Measurements from ENCODE around the gene SLC7A5.
"Not testable (repeated sequence)": the region's sequence is repeated elsewhere in the genome, so short reads cannot be mapped to it uniquely, and the experiment has no call there.

Gene SLC7A5

DNA sequence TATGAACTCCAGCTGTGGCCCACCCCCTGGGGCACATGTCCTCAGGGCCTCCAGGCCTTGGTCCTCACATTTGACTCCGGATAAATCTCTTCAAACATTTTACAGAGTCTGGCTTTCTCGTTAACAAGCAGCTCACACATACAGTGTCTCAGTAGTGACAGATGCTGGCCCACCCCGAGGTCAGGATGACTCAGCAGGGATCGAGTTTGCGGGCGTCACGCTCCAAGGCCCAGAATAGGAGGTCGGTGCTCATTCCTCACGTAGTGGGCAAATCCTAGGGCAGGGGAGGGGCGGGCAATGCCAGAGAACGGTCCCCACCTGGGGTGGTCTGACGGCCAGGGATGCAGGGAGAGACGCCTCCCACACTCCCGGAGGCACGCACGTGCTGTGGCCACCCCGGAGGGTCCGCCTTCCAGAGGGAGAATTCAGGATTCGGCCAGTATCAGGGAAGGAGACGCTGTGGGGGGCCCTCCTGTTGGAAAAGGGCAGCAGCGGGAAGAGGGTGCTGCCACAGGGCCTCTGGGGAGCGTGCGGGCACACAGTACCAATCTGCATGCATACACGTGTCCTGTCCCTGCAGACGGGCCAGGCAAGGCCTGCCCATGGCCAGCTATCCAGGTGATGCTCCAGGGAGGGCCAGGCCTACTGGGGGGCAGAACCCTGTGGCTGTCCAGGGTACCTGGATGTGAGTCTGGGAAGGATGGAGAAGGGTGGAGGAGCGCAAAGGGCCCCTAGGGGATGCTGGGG lies 8.6 kb downstream of the SLC7A5 start:
- no peak for DNase-seq

DNA sequence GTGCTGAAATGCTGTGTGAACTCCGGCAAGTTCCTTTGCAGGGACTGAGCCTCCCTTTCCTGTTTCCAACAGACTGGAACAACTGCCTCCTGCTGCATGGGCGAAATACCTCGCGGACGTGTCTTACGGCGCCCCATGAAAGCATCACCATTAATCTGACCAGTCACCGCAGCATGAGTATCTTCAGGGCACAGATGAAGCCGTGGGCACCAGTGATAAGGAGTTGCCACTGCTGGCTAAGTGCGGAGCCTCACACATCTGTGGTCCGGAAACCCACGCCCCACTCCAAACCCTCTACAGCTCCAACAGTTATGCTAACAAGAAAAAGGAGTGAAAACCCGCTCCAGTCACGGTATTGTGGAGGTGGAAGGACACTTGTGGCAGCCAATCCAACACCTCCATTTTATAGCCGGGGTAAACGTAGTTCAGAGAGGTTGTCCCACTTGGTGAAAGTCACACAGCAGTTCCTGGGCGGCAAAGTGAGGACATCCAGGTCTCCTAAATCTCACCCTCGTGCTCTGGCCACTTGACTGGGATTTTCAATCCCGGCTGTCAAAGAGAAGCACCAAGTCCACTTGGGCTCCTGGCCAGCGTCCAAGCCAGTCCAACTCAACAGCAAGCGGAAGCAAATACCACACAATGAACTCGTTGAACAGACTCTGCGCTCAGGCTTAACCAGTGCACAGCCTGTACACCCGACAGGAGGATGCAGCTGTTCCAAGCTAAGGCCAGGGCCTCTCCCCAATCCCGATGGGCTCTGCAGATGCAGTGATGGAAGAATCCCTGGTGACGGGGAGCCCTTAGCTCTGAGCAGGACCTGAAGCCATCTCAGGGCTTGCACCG lies 10.9 kb downstream of the SLC7A5 start:
- not testable (repeated sequence) for DNase-seq

DNA sequence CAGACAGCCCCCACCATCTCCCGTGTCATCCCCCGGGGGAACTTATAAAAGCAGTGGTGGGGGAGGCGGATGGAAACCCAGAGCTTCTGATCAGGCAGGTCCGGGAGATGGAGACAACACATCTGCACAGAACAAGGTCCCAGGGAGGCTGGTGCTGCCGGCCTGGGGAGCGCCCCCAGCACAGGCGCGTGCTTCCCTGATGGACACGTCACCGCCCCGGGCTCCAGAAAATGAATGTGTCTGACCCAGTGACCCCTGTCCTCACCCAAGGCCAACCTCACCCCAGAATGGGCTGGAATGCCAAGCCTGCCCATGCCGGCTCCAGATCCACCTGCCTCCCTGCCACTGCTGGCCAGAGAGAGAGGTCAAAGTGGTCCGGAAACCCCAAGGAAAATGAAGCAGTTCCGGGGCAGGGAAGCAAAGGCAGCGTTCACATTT lies 12.5 kb downstream of the SLC7A5 start:
- no peak for DNase-seq

GRCh38 chr16:87855852-87856715 lies 13.2 kb downstream of the SLC7A5 start:
- DNase-seq: no peak

DNA sequence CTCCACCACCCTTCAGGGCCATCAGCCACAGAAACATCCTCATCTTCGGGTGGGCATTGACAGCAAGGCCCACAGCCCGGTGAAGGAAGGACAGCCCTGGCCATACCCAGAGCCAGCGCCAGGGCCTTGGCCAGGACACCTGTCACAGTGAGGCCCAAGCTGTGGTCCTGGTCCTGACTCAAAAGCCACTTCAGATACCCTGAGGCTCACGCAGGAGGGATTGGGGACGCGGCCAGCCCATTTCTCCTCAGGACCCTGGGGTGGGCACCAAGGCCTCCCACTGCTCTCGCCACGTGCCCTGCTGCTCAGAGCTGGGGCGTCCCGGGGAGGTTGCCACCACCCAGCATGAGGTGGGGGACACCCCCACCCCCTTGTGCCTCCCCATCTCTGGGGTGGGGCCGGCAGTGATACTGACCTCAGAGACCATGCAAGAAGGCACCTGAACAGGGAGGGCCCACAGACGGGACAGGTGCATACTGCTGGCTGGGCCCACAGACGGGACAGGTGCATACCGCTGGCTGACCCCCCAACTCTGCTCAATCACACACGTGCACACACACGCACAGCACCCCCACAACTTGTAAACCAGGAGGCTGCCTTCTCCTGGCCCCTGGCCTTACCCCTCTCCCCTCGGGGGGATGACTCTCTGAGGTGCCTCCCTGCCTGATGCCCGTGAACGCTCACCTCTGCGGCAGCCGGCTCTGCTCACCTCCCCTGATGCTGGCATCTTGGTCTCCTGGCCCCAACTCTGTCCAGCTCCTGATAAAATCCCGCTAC lies 14.2 kb downstream of the SLC7A5 start:
- DNase-seq: no peak

- no peak for DNase-seq
Measured at GRCh38 chr16:87854053-87854906, 15.0 kb downstream of the SLC7A5 start.

DNA sequence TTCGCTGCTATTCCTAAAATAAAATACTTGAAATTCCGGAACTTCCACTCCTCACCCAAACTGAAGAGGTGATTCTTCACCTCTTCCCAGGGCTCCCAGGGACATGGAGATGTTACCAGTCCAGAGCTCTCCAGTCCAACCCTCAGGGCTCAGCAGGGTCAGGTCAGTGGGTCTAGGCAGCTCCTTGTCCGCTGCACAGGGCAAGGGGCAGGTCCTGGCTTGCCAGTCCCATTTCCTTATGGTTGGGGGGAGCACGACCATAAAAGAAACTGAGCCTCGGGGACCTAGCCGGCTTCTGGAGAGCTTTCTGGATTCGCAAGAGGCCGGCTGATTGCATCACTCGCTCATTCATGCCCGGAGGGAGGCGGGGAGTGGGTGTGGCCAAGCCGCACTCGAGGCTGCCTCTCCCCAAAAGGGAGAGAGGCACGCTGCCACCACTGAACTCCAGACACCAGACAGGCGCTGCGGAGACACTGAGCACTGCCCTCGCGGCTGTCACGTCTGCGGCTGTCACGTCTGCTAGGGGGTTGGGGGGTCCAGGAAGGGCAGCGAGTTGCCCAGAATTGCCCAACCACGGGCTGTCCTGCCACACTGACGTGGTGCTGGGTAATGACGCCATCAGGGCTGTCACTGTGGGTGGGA lies 15.8 kb downstream of the SLC7A5 start:
- peak; percentile 36 to 40 for DNase-seq

DNA sequence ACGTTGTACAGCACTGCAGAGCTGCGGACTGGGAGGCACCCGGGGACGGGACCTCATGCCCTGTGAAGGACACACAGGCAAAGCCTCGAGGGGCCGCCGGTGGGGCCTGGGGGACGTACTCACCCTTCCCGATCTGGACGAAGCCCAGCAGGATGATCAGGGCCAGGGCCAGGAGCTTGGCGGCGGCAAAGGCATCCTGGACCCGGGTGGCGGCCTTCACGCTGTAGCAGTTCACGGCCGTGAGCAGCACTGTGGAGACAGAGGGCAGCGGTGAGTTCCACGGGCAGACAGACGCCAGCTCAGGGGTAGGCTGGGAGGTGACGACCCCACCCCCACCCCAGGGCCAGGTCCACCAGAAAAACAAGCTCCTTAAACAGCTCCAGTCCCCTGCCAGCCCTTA lies 17.7 kb downstream of the SLC7A5 start:
- DNase-seq: no peak

GRCh38 chr16:87851141-87851587 lies 18.1 kb downstream of the SLC7A5 start:
- DNase-seq: no peak

DNA sequence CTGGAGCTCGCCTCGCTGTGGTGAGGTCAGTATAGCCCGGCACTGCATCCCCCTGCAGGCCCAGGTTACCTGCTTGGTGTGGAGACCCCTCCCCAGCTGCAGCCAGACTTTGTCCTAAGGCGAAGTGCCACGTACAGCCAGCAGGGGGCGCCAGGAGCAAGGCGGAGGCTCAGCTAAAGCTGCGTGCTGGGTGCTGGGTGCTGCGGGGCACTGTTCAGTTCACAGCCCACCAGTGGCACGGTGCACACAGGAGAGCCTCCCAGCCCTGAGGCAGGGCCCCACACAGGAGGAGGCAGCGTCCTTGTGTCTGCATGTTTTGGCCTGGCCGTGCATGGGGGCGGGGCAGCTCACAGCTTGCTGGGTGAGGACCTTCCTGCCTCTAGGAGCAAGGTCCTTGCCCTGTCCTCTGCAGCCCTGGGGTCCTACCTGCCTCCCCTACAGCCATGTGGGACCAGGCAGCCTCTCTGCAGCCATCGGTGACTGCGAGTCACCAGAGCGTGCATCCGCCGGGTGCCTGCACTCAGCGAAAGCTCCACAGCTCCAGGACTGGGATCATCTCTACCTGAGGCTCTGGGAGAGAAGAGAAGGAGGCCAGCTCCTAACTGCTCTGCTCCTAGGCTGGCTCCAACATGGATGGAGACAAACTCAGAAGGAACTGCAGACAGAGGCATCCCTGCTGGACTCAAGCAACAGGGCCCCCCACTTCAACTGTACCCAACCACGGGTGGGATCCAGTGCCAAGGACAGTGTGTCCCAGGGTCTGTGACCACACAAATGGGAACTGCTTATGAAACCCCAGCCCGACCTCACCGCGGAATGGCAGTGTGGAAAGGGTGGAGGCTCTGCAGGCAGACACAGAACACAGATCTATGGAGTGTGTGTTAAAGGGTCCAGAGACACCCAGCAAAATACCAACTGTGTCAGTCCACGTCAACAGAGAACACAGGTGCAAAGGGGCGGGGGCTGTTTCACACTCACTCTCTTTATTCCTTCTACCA lies 19.0 kb downstream of the SLC7A5 start:
- DNase-seq: no peak

DNA sequence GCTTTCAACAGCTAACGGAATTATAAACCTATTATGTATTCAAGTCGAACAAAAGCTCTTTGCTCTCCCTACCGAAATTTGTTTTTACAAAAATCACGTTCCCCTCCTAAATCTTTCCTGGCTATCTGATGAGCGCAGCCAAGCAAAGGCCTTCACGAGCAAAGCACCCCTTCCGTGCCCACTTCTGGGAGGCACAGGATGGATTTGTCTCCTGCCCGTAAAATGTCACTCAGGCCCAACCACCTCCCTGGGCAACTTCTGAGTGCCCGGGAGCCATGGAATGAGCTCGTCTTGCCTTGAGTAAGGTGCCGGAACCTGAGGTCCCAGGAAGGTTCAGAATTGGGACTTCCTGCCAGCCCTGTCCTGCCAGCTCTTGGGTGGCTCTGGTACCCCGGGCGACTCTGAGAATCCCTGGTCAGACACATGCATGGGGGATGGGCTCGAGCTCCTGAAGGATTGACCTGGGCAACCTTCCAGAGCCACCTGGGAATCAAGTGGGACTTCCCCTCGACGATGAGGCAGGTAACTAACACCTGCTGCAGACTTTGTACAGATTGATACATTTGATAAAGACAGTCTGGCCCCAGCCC lies 19.8 kb downstream of the SLC7A5 start:
- no peak for DNase-seq

- no peak for DNase-seq
Measured at GRCh38 chr16:87848676-87849345, 20.5 kb downstream of the SLC7A5 start.

- no peak for DNase-seq
Measured at GRCh38 chr16:87847785-87848675, 21.3 kb downstream of the SLC7A5 start.

DNA sequence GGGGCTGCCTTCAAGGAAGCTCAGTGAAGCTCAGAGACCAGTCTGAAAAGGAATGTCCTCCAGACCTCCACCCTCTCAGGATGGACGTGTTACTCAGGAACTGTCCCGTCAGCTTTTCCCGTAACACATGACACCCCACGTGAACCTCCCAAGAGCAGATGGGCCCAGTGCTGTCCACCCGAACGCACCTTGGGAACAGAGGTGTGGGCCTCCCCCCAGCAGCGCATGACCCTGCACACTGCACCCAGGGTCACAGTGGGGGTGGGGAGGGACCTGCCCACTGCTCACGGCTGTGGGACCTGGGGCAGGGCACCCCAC lies 21.9 kb downstream of the SLC7A5 start:
- no peak for DNase-seq

DNA sequence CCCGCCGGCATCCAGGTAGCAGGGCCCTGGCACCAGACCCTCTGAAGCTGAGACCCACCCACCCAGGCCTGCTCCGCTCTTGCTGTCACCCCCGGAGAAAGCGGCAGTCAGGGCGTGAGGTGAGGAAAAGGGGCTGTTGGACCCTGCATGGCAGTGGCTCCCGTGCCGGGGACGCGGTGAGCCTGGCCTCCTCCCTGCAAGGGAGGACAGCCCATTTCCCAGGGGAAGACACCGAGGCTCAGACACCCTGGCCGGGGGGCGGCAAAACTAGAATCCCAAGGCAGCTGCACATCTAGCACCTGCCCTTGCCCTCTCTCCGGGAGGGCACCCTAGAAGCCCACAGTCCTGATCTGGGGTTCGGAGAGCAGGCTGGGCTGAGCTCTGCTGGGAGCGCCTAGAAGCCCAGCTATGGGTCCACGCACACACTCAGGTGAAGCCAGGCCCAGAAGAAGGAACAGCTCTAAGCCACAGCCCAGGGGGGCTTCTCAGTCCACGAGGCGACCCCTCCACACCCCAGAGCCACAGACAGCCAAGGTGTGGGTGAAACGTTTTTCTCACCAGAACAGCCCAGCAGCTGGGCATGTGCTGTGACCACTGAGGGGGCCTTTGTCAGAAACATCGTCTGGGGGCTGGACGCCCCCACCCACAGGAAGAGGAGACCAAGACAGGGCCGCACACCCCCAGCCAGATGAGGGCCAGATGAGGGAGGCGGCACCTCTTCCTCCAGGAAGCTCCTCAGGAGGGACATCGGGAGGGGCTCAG lies 22.4 kb downstream of the SLC7A5 start:
- DNase-seq: no peak

DNA sequence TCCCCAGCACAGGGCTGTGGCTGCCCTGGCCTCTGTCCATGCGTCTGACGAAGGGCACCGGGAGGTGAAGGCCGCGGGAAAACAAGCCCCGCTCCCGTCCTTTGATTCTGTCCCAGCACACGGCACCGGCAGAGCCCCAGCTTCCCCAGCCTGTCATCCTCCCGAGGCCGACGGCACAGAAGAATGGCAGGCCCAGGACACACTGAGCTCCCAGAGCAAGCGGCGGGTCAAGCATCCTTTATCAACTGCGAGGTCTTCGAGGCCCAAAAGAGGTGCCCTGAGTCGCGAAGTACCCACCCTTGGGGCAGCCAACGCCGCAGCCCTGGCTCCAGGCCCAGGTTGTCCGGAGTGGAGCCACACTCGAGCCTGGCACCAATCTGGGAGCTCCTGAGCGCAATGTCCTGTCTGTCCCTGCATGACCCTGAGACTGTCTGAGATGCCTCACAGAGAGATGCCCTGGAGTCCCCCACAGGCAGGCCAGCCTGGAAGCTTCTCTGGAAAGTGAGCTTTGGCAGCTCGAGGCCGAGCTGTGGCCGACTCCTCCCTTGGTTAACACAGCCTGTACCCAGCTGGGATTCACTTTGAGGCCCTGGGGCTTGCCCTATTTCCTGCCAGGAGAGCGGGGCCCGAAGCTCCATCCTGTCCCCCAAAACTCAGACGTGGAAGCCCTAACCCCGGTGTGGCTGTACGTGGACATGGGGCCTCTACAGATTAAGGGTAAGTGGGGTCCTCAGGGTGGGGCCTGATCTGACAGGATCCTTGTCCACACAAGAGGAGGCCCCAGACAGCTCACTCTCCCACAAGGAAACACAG lies 23.3 kb downstream of the SLC7A5 start:
- DNase-seq: no peak
